Natural killer cell (primary cell): ENCODE data around the gene TFAP2A. TPM values are rescaled to one million over a fixed set of nuclear protein-coding genes. Genes with fewer than 3 reads are reported as not detected.

ENCODE experiments used
- ATAC-seq, 3 donors: fragments of 150-1000 bp in 2 of 3; fragments of 200-7000 bp in 1 of 3; cut with Tn5 transposase; 1 replicate in 1 of 3; 2 replicates in 2 of 3; pipeline ENCODE4 v1.10.0; 2021; ENCODE audit warnings: mild to moderate bottlenecking in 2 of 3, moderate library complexity in 2 of 3
- DNase-seq, 2 donors: peaks; one replicate each; pipeline versions ENCODE4 v3.0.0 to v3.0.0-alpha.2; 2013 to 2021; ENCODE audit warnings: mixed read lengths in 1 of 2
- H3K27ac ChIP-seq: one replicate; pipeline ENCODE4 v1.5.1; 2013; ENCODE audit warnings: mild to moderate bottlenecking, low read length
- H3K27me3 ChIP-seq: one replicate; pipeline ENCODE4 v1.6.1; 2013; ENCODE audit warnings: low read length; ENCODE audit not compliant: control insufficient read depth, insufficient read depth
- H3K36me3 ChIP-seq: one replicate; pipeline ENCODE4 v1.6.1; 2013; ENCODE audit warnings: low read length; ENCODE audit not compliant: control insufficient read depth, insufficient read depth
- H3K4me1 ChIP-seq: one replicate; pipeline ENCODE4 v1.6.1; 2013; ENCODE audit warnings: low read length; ENCODE audit not compliant: control insufficient read depth, insufficient read depth
- H3K4me3 ChIP-seq: one replicate; pipeline ENCODE4 v1.5.1; 2013; ENCODE audit warnings: low read length
- H3K9me3 ChIP-seq: one replicate; pipeline ENCODE4 v1.6.1; 2013; ENCODE audit warnings: low read length; ENCODE audit not compliant: control insufficient read depth, insufficient read depth
- H3K27ac Mint-ChIP-seq, 2 donors: one replicate each; pipeline ENCODE4 v1.8.0; 2022; ENCODE audit warnings: mild to moderate bottlenecking in 2 of 2, mixed read lengths in 2 of 2, moderate library complexity in 1 of 2
- H3K27me3 Mint-ChIP-seq, 2 donors: one replicate each; pipeline ENCODE4 v1.8.0; 2022; ENCODE audit warnings: low read depth in 2 of 2, mixed read lengths in 2 of 2
- H3K36me3 Mint-ChIP-seq: one replicate; pipeline ENCODE4 v1.8.0; 2022; ENCODE audit warnings: mixed read lengths
- H3K4me1 Mint-ChIP-seq, 2 donors: one replicate each; pipeline ENCODE4 v1.8.0; 2022; ENCODE audit warnings: mixed read lengths in 2 of 2
- H3K4me3 Mint-ChIP-seq: one replicate; pipeline ENCODE4 v1.8.0; 2022; ENCODE audit warnings: mild to moderate bottlenecking, moderate library complexity, mixed read lengths
- H3K9me3 Mint-ChIP-seq, 2 donors: one replicate each; pipeline ENCODE4 v1.8.0; 2022; ENCODE audit warnings: mixed read lengths in 2 of 2
- WGBS: methylation state at CpG from one replicate; pipeline ENCODE4 v1.1.7; 2013; ENCODE audit warnings: missing lambda C conversion rate; ENCODE audit not compliant: insufficient coverage; 5-methylcytosine and 5-hydroxymethylcytosine counted together
- intact Hi-C: fragments of 100-400 bp; cut with micrococcal nuclease; formaldehyde crosslinking; loops from one replicate; pipeline ENCODE4 v1.14.2; 2022
- total RNA-seq, 4 donors: library from RNA; stranded (reverse); fragments of 120-200 nt in 1 of 4; gene quantifications; one replicate each; pipeline versions ENCODE4 v1.2.3 to v1.2.4, GENCODE V29; 2013 to 2022
- TF ChIP-seq, protein P1 (sequence below): fragments of 200-600 bp; IDR thresholded peaks from one replicate; pipeline ENCODE4 v1.8.0; 2022; ENCODE audit warnings: antibody characterized with exemption

Gene TFAP2A
- total RNA-seq, 3 donors from 2014 or later (not counting 1 experiment from before 2014, with no cell fraction given), result not detected

GRCh38 chr6:10405513-10405900 lies 9.4 kb downstream of the TFAP2A start:
- Mint-ChIP-seq H3K4me3 (peak overlapping the region; percentile 65), H3K9me3 (peaks cover 4 to 17% of the 10 kb centered on the region in 2 donors), H3K36me3 (peaks cover 22% of the 10 kb centered on the region), H3K27me3 (peaks cover 41 to 63% of the 10 kb centered on the region in 2 donors), H3K4me1 (peaks cover 13 to 25% of the 10 kb centered on the region in 2 donors), H3K27ac (peak overlapping the region in 1 of 2 donors; percentile 62)
- peaks cover 13% of the 10 kb centered on the region for H3K4me1 ChIP-seq
- H3K9me3 ChIP-seq, result peaks cover 24% of the 10 kb centered on the region
- 60% methylated on average over 1 of the region's 3 CpGs for WGBS
- peaks cover 60% of the 10 kb centered on the region for H3K27me3 ChIP-seq
- DNase-seq (no peak), ATAC-seq (no peak)
- intact Hi-C loops, result no loop called here
- no peak overlapping the region for H3K4me3 ChIP-seq
- no peak overlapping the region for H3K27ac ChIP-seq
- H3K36me3 ChIP-seq, result no peaks in the 10 kb centered on the region
- TF ChIP-seq, protein P1, sequence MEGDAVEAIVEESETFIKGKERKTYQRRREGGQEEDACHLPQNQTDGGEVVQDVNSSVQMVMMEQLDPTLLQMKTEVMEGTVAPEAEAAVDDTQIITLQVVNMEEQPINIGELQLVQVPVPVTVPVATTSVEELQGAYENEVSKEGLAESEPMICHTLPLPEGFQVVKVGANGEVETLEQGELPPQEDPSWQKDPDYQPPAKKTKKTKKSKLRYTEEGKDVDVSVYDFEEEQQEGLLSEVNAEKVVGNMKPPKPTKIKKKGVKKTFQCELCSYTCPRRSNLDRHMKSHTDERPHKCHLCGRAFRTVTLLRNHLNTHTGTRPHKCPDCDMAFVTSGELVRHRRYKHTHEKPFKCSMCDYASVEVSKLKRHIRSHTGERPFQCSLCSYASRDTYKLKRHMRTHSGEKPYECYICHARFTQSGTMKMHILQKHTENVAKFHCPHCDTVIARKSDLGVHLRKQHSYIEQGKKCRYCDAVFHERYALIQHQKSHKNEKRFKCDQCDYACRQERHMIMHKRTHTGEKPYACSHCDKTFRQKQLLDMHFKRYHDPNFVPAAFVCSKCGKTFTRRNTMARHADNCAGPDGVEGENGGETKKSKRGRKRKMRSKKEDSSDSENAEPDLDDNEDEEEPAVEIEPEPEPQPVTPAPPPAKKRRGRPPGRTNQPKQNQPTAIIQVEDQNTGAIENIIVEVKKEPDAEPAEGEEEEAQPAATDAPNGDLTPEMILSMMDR, result no peak

- Histone ChIP-seq H3K27me3 (peaks cover 58% of the 10 kb centered on the region), H3K4me3 (peak overlapping the region; percentile 41), H3K4me1 (peaks cover 13% of the 10 kb centered on the region), H3K36me3 (no peaks in the 10 kb centered on the region), H3K9me3 (peaks cover 18% of the 10 kb centered on the region), H3K27ac (peak overlapping the region; percentile 61)
- Mint-ChIP-seq H3K27ac (peak overlapping the region; percentile 62 to 65), H3K9me3 (peaks cover 4 to 17% of the 10 kb centered on the region in 2 donors), H3K36me3 (peaks cover 16% of the 10 kb centered on the region), H3K4me1 (peaks cover 7 to 20% of the 10 kb centered on the region in 2 donors), H3K4me3 (peak overlapping the region; percentile 65), H3K27me3 (peaks cover 36 to 63% of the 10 kb centered on the region in 2 donors)
- WGBS, result 35% methylated on average over 30 of the region's 31 CpGs
- TF ChIP-seq, protein P1, result no peak
- intact Hi-C loops, result no loop called here
- DNase-seq (no peak), ATAC-seq (no peak)
Measured at GRCh38 chr6:10404799-10405512, 9.9 kb downstream of the TFAP2A start.

DNA sequence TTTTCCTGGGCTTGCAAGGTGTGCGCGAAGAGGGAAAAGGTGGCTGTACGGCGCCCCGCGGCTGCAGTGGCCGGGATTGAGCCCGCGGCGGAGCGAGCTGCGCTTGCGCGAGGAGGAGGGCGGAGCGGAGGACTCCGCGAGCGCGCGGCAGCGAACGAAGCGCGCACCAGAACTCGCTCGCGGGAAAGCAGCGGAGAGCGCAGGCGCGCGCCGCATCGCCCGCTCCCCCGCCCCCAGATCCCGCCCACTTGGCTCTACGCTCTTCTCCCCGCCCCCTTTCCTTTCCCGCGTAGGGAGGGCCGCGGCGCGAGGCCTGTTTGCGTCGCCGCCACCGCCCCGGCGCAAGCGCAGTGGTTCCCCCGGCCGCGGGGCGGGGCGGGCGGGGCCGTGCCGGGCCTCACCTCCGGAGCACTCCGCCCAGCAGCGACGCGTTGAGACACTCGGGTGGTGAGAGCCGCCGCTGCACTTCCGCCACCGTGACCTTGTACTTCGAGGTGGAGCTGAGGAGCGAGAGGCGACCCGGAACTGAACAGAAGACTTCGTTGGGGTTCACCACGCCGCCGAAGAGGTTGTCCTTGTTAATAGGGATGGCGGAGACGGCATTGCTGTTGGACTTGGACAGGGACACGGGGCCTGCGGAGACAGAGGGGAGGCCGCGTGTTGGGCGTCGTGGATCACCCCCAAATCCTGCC lies 10.6 kb downstream of the TFAP2A start:
- peaks cover 2 to 13% of the 10 kb centered on the region in 2 donors for H3K4me1 Mint-ChIP-seq

More for the DNA sequence above, 10.6 kb downstream of the TFAP2A start:
- Histone ChIP-seq H3K27me3 (peaks cover 54% of the 10 kb centered on the region), H3K9me3 (peaks cover 14% of the 10 kb centered on the region), H3K4me3 (peak overlapping the region; percentile 41), H3K27ac (peak overlapping the region; percentile 61), H3K4me1 (peaks cover 13% of the 10 kb centered on the region), H3K36me3 (no peaks in the 10 kb centered on the region)
- Mint-ChIP-seq H3K27me3 (peaks cover 32 to 63% of the 10 kb centered on the region in 2 donors), H3K36me3 (peaks cover 11% of the 10 kb centered on the region), H3K4me3 (peak overlapping the region; percentile 85), H3K9me3 (peaks cover 4 to 13% of the 10 kb centered on the region in 2 donors), H3K27ac (peak overlapping the region; percentile 59 to 65)
- WGBS, result 2% methylated on average over 87 of the region's 87 CpGs
- DNase-seq (peak; percentile 75 to 92), ATAC-seq (peak; percentile 87 to 93 (median 87))
- TF ChIP-seq, protein P1, result no peak
- intact Hi-C loops, result no loop called here
